HG03064 (cell line): Measurements from ENCODE around the gene BMPR1B.

ENCODE experiments used
- ATAC-seq: cut with Tn5 transposase; IDR thresholded peaks from one replicate; pipeline ENCODE4 v1.9.1; 2021; ENCODE audit warnings: low read depth; ENCODE audit not compliant: unreplicated experiment

Gene BMPR1B

GRCh38 chr4:94941706-94942105 is 184.0 kb downstream of the BMPR1B start:
- no peak for ATAC-seq

- ATAC-seq = no peak
These were observed 187.0 kb downstream of the BMPR1B start for GRCh38 chr4:94944726-94945125.

GRCh38 chr4:94947681-94948108 is 189.9 kb downstream of the BMPR1B start:
- ATAC-seq = no peak

GRCh38 chr4:94954251-94954650 is 196.5 kb downstream of the BMPR1B start:
- no peak for ATAC-seq

GRCh38 chr4:94957030-94957429 is 199.3 kb downstream of the BMPR1B start:
- no peak for ATAC-seq

GRCh38 chr4:94959307-94959706 is 201.6 kb downstream of the BMPR1B start:
- ATAC-seq = no peak

- no peak for ATAC-seq
These were observed 203.0 kb downstream of the BMPR1B start for GRCh38 chr4:94960708-94961107.

GRCh38 chr4:94961420-94961819 is 203.7 kb downstream of the BMPR1B start:
- no peak for ATAC-seq

GRCh38 chr4:94962484-94962883 is 204.7 kb downstream of the BMPR1B start:
- no peak for ATAC-seq

GRCh38 chr4:94965852-94966251 is 208.1 kb downstream of the BMPR1B start:
- no peak for ATAC-seq

GRCh38 chr4:94968493-94968892 is 210.7 kb downstream of the BMPR1B start:
- no peak for ATAC-seq

- ATAC-seq = no peak
These were observed 212.9 kb downstream of the BMPR1B start for GRCh38 chr4:94970650-94971049.

GRCh38 chr4:94974773-94975172 is 217.0 kb downstream of the BMPR1B start:
- no peak for ATAC-seq

- ATAC-seq = no peak
These were observed 218.7 kb downstream of the BMPR1B start for GRCh38 chr4:94976371-94977011.

GRCh38 chr4:94978904-94979303 is 221.1 kb downstream of the BMPR1B start:
- no peak for ATAC-seq

- ATAC-seq = no peak
These were observed 221.9 kb downstream of the BMPR1B start for GRCh38 chr4:94979621-94980020.

- ATAC-seq = no peak
These were observed 238.1 kb downstream of the BMPR1B start for GRCh38 chr4:94995684-94996394.

GRCh38 chr4:95000076-95000648 is 242.4 kb downstream of the BMPR1B start:
- no peak for ATAC-seq

GRCh38 chr4:95004912-95005311 is 247.2 kb downstream of the BMPR1B start:
- no peak for ATAC-seq

- ATAC-seq = no peak
These were observed 250.2 kb downstream of the BMPR1B start for GRCh38 chr4:95007998-95008397.

- no peak for ATAC-seq
These were observed 255.5 kb downstream of the BMPR1B start for GRCh38 chr4:95013236-95013635.

GRCh38 chr4:95014068-95014467 is 256.3 kb downstream of the BMPR1B start:
- ATAC-seq = no peak
